ENCODE measurements around the gene LUC7L2.
"Not testable (repeated sequence)": the region's sequence is repeated elsewhere in the genome, so short reads cannot be mapped to it uniquely, and the experiment has no call there.

The LUC7L2 gene

DNA sequence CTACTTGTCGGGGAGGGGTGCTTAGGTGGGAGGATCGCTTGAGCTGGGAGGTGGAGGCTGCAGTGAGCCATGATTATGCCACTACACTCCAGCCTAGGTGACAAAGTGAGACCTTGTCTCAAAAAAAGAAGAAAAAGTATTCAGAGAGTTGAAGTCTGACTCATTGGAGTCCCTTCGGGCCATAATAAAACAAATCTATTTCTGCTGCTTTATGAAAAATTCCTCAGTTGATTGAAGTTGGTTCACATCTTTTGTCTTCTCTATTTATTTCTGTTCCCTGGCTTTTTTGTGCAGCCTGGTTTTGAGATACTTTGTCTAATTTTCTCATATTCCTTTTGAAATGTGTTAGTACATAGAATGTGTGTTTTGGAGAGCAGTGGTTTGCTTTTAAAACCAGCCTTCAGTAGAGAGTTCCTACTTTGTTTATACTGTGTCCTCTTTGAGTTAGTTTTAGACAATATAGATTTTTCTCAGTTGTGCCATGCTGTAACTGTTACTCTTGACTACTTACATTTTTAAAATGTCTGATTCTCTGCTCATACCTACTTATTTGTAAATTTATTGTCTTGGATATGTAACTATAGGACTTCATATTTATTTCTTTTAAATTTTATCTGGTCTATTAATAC is 36.7 kb downstream of the LUC7L2 start:
- no peak for DNase-seq (ENCODE audit: low read depth)

DNA sequence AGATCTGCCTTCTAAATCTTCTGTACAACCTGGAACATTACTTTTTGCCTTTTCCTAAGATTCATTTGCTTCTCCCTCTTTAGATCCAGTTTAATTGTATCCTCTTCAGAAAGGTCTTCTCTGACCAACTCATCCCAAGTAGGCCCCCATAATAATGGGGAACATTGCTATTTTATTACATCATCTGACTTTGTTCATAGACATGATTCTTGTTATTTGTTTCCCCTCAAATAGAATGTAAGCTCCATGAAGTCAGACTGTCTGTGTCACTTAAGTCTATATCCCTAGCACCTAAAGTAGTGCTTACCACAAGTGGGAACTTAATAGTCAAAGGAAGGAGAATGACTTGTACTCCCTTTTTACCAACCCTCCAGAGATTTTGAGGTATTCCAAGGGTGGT is 37.5 kb downstream of the LUC7L2 start:
- no peak for DNase-seq (ENCODE audit: low read depth)

DNA sequence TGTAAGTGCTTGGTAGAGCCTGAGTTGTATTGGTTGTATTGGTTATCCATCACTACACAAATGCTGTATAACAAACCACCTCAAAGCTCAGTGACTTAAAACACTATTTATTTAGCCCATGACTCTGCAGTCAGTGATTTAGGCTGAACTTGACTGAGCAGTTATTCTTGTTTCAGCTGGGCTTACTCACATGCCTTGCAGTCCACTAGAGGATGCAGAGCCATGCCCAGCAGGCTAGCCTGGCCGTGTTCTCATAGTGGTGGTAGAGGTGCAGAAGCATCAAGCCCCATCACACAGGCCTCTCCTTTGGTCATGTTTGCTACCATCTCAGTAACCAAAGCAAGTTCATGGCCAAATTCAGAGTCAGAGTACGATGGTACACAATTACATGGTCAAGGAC is 43.9 kb downstream of the LUC7L2 start:
- no peak for DNase-seq (ENCODE audit: low read depth)

GRCh38 chr7:139407555-139407954 is 47.9 kb downstream of the LUC7L2 start:
- no peak for DNase-seq (ENCODE audit: low read depth)

- not testable (repeated sequence) for DNase-seq (ENCODE audit: low read depth)
These were observed 55.2 kb downstream of the LUC7L2 start for GRCh38 chr7:139414743-139415402.

DNA sequence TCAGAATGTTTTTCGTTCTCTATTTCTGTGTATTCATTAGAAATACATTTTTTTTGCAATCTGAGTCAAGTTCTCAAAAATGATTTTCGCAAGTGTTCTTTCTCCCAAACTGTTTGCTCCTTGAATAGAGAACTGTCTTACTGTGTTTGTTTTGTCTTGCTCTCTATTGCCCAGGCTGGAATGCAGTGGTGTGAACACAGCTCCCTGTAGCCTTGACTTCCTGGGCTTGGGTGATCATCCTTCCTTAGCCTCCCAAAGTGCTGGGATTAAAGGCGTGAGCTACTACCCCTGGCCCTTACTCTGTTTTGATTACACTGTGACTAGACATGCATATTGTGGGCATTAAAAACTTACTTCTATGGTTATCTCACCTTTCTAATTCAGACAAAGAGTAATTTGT is 56.7 kb downstream of the LUC7L2 start:
- DNase-seq (ENCODE audit: low read depth) = no peak

GRCh38 chr7:139417478-139417877 is 57.8 kb downstream of the LUC7L2 start:
- DNase-seq (ENCODE audit: low read depth) = no peak

DNA sequence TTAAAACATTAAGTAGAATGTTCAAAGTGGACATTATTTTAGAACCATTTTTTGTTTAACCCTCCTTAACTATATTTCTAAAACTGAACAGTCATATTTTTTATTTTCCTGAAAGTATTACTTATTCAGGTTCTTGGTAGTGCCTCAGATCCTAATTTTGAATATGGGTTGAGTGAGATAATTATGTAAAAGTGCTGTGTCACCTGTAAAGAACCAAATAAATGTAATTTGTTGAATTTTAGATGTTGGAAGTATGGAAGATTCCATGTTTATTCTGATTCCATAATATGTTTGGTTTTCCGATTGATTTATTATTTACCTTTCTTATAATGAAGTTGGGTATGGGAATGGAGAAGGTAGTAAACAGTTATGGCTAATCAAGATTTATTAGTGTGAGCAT is 61.4 kb downstream of the LUC7L2 start:
- no peak for DNase-seq (ENCODE audit: low read depth)

- DNase-seq (ENCODE audit: low read depth) = no peak
These were observed 62.4 kb downstream of the LUC7L2 start for GRCh38 chr7:139422126-139422525.

- DNase-seq (ENCODE audit: low read depth) = no peak
These were observed 63.4 kb downstream of the LUC7L2 start for GRCh38 chr7:139423091-139423490.

DNA sequence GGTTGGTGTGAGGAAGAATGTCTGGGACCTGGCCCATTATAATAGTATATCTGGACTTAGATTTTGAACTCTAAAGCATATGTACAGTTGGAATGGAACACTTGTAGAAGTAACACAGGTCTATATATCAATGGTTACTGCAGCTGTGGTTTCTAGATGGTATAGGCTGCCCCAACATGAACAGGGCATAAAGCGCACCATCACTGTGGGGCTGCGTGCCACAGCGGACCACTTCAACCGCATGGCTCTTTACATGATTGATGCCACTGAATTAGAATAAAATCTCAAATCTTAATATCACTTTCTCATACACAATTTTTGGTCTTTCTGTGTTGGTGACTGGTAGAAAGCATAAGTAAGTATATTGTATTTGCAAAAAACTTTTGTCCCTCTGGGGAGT is 64.3 kb downstream of the LUC7L2 start:
- DNase-seq (ENCODE audit: low read depth) = no peak

DNA sequence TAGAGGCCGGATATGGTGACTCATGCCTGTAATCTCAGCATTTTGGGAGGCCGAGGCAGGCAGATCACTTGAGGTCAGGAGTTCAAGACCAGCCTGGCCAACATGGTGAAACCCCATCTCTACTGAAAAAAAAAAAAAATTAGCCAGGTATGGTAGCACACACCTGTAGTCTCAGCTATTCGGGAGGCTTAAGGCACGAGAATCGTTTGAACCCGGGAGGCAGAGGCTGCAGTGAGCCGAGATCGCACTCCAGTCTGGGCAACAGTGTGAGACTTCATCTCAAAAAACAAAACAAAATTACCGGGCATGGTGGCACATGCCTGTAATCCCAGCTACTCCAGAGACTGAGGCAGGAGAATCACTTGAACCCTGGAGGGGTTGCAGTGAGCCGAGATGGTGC is 66.0 kb downstream of the LUC7L2 start:
- DNase-seq (ENCODE audit: low read depth) = not testable (repeated sequence)

- DNase-seq (ENCODE audit: low read depth) = no peak
These were observed 66.7 kb downstream of the LUC7L2 start for GRCh38 chr7:139426258-139427028.

- no peak for DNase-seq (ENCODE audit: low read depth)
These were observed 67.3 kb downstream of the LUC7L2 start for GRCh38 chr7:139427029-139427420.

DNA sequence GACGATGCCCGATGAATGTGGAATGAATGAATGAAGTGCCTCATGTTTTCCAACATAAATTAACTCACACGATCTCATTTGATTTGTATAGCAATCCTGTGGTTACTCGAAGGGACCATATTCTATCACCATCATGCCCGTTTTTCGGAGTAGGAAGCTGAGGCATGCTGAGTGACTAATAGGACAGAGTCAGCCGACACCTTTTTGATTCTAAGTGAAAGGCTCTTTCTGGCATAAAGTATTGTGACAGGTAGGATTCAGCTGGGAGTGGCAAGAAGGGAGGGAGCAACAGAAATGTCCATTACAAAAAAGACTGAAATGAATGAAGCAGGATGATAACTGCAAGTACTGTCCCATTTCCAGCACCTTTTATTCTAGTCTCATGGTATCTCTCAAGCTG is 68.1 kb downstream of the LUC7L2 start:
- no peak for DNase-seq (ENCODE audit: low read depth)

DNA sequence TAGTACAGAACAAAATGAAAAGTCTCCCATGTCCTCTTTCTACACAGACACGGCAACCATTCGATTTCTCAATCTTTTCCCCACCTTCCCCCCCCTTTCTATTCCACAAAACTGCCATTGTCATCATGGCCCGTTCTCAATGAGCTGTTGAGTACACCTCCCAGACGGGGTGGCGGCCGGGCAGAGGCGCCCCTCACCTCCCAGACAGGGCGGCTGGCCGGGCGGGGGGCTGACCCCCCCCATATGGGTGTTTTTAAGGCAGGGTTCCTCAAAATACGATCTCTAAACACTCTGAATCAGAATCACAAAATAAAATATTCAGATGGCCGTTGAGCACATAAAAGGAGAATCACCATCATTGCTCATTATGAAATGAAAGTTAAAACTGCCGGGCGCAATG is 70.0 kb downstream of the LUC7L2 start:
- DNase-seq (ENCODE audit: low read depth) = not testable (repeated sequence)

GRCh38 chr7:139430443-139430842 is 70.7 kb downstream of the LUC7L2 start:
- DNase-seq (ENCODE audit: low read depth) = no peak

DNA sequence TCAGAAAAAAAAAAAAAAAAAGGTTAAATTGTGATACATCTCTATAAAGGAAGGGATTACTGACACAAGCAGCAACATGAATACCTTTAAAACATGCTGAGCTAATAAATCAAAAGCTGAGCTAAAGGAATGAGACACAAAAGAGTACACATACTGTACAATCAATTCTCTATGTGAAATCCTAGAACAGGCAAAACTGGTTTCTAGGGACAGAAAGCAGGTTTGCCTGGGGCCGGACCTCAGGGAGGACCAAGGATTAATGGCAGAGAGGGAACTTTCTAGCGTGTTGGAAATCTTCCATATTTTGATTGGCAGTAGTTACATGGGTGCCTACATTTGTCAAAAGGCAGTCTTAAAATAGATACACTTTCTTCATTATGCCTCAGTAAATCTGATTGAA is 71.3 kb downstream of the LUC7L2 start:
- DNase-seq (ENCODE audit: low read depth) = no peak

DNA sequence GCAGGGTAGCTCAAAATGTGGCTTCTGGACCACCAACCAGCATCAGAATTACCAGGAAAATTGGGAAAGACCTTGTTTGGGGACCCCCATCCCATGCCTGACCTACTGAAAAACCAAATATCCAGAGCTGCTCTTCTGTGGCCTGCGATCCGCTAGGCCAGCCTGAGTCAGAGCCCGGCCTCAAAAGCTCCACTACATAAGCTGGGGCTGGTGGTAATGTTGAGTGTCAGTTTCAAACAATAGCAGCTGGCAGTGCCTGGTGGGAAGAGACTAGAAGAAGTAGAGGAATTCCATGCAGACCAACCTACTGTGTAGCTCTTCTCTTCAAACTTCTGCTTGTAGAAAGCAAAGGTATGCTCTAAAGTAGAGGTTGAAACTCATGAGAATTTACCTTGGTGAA is 71.8 kb downstream of the LUC7L2 start:
- no peak for DNase-seq (ENCODE audit: low read depth)

DNA sequence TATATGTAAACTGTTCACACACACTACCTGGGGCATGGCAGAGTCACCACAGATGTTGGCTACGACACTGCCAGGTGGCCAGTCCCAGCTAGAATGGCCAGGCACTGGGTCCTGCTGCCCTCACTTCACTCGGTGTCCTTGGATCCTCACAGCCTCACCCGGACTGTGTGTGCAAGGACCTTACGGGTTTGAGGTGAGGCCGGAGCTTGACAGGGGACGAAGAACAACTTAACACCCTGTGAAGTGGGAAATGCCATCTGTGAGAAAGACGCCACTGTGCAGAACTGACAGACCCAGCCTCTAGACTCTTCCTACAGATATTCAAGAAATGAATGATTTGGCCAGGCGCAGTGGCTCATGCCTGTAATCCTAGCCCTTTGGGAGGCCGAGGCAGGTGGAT is 77.1 kb downstream of the LUC7L2 start:
- DNase-seq (ENCODE audit: low read depth) = no peak

DNA sequence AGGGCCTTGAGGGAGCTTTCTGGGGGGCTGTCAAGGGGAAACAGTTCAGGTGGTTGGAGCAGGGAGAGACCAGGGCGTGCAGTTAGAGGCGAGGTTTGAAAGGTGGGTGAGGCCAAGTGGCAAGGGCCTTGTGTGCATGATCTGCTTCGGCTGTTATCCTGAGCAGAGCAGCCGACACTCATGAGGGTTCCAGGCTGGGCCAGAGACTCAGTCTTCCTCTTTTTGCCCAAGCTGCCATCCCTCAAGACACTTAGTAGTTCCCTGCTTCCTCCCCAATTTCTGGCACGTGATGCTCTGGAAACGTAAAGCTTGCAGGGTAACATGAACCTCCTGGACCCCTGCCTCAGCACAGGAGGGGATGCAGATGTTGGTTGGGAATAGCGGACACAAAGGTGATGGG is 79.7 kb downstream of the LUC7L2 start:
- no peak for DNase-seq (ENCODE audit: low read depth)

DNA sequence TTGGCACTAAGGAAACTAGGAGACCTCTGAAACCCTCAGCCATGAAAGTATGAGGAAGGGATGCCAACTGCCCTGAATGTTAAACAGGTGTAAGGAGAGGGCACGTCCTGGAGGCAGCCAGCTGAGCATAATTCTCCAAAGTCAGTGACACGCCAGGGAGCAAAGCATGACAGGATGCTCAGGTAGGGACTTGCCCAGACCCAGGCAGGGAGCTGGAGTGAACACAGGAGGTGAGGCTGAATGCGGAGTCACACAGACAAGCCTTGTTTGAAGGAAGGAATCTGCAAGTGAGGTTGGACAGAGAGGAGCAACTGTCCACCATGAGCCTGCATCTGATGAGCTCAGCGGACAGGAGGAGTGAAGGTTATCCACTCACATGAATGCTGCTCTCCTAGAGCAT is 82.3 kb downstream of the LUC7L2 start:
- no peak for DNase-seq (ENCODE audit: low read depth)
